Endodermal cell (in vitro differentiated cells): ENCODE data around the gene PROSER3. TPM values are rescaled to one million over a fixed set of nuclear protein-coding genes. Genes with fewer than 3 reads are reported as not detected.

Experiments used
- DNase-seq: peaks from one replicate; pipeline ENCODE4 v3.0.0-alpha.2; 2017
- H3K27ac ChIP-seq: 2 replicates; pipeline ENCODE4 v1.5.1; 2013; ENCODE audit warnings: mild to moderate bottlenecking, low read depth, low read length, moderate library complexity
- H3K27me3 ChIP-seq: 2 replicates; pipeline ENCODE4 v1.6.1; 2013; ENCODE audit warnings: mild to moderate bottlenecking, low read length, moderate library complexity; ENCODE audit not compliant: insufficient read depth, control insufficient read depth, poor library complexity, severe bottlenecking
- H3K36me3 ChIP-seq: 2 replicates; pipeline ENCODE4 v1.7.0; 2013; ENCODE audit warnings: mild to moderate bottlenecking, low read length, moderate library complexity; ENCODE audit not compliant: control insufficient read depth, insufficient read depth
- H3K4me1 ChIP-seq: one replicate; pipeline ENCODE4 v1.7.0; 2013; ENCODE audit warnings: low read length; ENCODE audit not compliant: control insufficient read depth, insufficient read depth
- H3K4me3 ChIP-seq: 2 replicates; pipeline ENCODE4 v1.5.1; 2013; ENCODE audit warnings: mild to moderate bottlenecking, low read length, moderate library complexity
- H3K9ac ChIP-seq: 2 replicates; pipeline ENCODE4 v1.6.1; 2013; ENCODE audit warnings: mild to moderate bottlenecking, low read length, moderate library complexity; ENCODE audit not compliant: poor library complexity, severe bottlenecking; ENCODE audit errors: extremely low read depth
- H3K9me3 ChIP-seq: 2 replicates; pipeline ENCODE4 v1.6.1; 2013; ENCODE audit warnings: mild to moderate bottlenecking, low read length, moderate library complexity; ENCODE audit not compliant: control insufficient read depth
- H3K27ac Mint-ChIP-seq: 2 replicates; pipeline ENCODE4 v1.8.0; 2020; ENCODE audit warnings: mixed read lengths
- H3K27me3 Mint-ChIP-seq: 2 replicates; pipeline ENCODE4 v1.8.0; 2021; ENCODE audit warnings: mild to moderate bottlenecking, mixed read lengths; ENCODE audit not compliant: insufficient read depth
- H3K36me3 Mint-ChIP-seq: 2 replicates; pipeline ENCODE4 v1.8.0; 2020; ENCODE audit warnings: low read depth, mixed read lengths
- H3K4me1 Mint-ChIP-seq: 2 replicates; pipeline ENCODE4 v1.8.0; 2020; ENCODE audit warnings: mixed read lengths
- H3K4me3 Mint-ChIP-seq: 2 replicates; pipeline ENCODE4 v1.8.0; 2020; ENCODE audit warnings: mild to moderate bottlenecking, moderate library complexity, mixed read lengths
- H3K9me3 Mint-ChIP-seq: 2 replicates; pipeline ENCODE4 v1.8.0; 2020; ENCODE audit warnings: mild to moderate bottlenecking, mixed read lengths
- WGBS, 2 experiments: methylation state at CpG; one replicate each; pipeline versions ENCODE4 v1.1.5 to v1.1.7; 2013; ENCODE audit warnings: missing lambda C conversion rate in 2 of 2, mixed read lengths in 1 of 2; ENCODE audit not compliant: insufficient coverage in 1 of 2, insufficient read length in 1 of 2; 5-methylcytosine and 5-hydroxymethylcytosine counted together
- total RNA-seq, 2 donors: library from RNA; stranded (reverse); fragmentation: NEBNext Ultra II Directional in 1 of 2; extraction: Animal tissue kit (Norgen Biotek cat#: 25700) in 1 of 2; gene quantifications; 2 replicates in 1 of 2; 3 replicates in 1 of 2; pipeline ENCODE4 v1.2.1, GENCODE V29; 2021
- TF ChIP-seq, protein P1 (sequence below): fragments of 200-600 bp; sonication (generic); conservative IDR thresholded peaks from 2 replicates; pipeline ENCODE4 v1.5.0; 2021; ENCODE audit warnings: antibody characterized with exemption, mild to moderate bottlenecking

Gene PROSER3
- total RNA-seq, 2 donors from 2014 or later: 37.8 to 45.4 TPM

- TF ChIP-seq, protein P1, sequence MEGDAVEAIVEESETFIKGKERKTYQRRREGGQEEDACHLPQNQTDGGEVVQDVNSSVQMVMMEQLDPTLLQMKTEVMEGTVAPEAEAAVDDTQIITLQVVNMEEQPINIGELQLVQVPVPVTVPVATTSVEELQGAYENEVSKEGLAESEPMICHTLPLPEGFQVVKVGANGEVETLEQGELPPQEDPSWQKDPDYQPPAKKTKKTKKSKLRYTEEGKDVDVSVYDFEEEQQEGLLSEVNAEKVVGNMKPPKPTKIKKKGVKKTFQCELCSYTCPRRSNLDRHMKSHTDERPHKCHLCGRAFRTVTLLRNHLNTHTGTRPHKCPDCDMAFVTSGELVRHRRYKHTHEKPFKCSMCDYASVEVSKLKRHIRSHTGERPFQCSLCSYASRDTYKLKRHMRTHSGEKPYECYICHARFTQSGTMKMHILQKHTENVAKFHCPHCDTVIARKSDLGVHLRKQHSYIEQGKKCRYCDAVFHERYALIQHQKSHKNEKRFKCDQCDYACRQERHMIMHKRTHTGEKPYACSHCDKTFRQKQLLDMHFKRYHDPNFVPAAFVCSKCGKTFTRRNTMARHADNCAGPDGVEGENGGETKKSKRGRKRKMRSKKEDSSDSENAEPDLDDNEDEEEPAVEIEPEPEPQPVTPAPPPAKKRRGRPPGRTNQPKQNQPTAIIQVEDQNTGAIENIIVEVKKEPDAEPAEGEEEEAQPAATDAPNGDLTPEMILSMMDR: no peak
- peaks cover 18% of the 10 kb centered on the region for H3K4me1 Mint-ChIP-seq
- H3K9me3 ChIP-seq: no peaks in the 10 kb centered on the region
- no peak overlapping the region for H3K4me3 Mint-ChIP-seq
- H3K27ac Mint-ChIP-seq: no peak overlapping the region
- peaks cover 21% of the 10 kb centered on the region for H3K27me3 Mint-ChIP-seq
- no peak overlapping the region for H3K9ac ChIP-seq
- H3K27me3 ChIP-seq: peaks cover 4% of the 10 kb centered on the region
- DNase-seq: peak; percentile 77
- no peak overlapping the region for H3K27ac ChIP-seq
- H3K36me3 Mint-ChIP-seq: no peaks in the 10 kb centered on the region
- H3K36me3 ChIP-seq: no peaks in the 10 kb centered on the region
- WGBS, 2 experiments: 57 to 60% methylated on average over 2 to 9 of the region's 9 CpGs
- H3K9me3 Mint-ChIP-seq: no peaks in the 10 kb centered on the region
- H3K4me3 ChIP-seq: no peak overlapping the region
- no peaks in the 10 kb centered on the region for H3K4me1 ChIP-seq
These were observed 23.7 kb downstream of the PROSER3 start for GRCh38 chr19:35781650-35782049.

DNA sequence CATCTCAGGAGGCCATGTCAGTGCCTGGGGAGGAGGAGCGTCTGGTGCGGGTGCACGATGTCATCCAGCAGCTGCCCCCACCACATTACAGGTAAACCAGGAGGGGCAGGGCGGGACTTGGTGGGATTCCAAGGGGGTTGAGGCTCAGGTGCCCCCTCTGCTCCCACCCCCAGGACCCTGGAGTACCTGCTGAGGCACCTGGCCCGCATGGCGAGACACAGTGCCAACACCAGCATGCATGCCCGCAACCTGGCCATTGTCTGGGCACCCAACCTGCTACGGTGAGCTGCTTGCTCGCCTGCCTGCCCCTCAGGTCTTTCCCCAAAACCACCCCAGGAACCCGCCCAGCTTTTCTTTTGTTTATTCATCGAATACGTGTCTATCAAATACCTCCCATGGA is 24.6 kb downstream of the PROSER3 start:
- no peak overlapping the region for H3K4me3 Mint-ChIP-seq

GRCh38 chr19:35783469-35784434 is 25.8 kb downstream of the PROSER3 start:
- DNase-seq: peak; percentile 76
- H3K9me3 Mint-ChIP-seq: no peaks in the 10 kb centered on the region
- no peak overlapping the region for H3K9ac ChIP-seq
- peak overlapping the region; percentile 49 for H3K4me3 Mint-ChIP-seq
- no peak overlapping the region for H3K4me3 ChIP-seq
- no peaks in the 10 kb centered on the region for H3K27me3 ChIP-seq
- H3K36me3 Mint-ChIP-seq: no peaks in the 10 kb centered on the region
- no peak overlapping the region for H3K27ac ChIP-seq
- H3K4me1 Mint-ChIP-seq: peaks cover 7% of the 10 kb centered on the region
- H3K27ac Mint-ChIP-seq: no peak overlapping the region
- H3K4me1 ChIP-seq: no peaks in the 10 kb centered on the region
- no peaks in the 10 kb centered on the region for H3K9me3 ChIP-seq
- TF ChIP-seq, protein P1: peak; percentile 64
- 60 to 85% methylated on average over 8 to 28 of the region's 28 CpGs for WGBS, 2 experiments
- H3K27me3 Mint-ChIP-seq: peaks cover 3% of the 10 kb centered on the region
- no peaks in the 10 kb centered on the region for H3K36me3 ChIP-seq

More for the DNA sequence above, 24.6 kb downstream of the PROSER3 start:
- peaks cover 9% of the 10 kb centered on the region for H3K4me1 Mint-ChIP-seq
- H3K36me3 Mint-ChIP-seq: no peaks in the 10 kb centered on the region
- no peak overlapping the region for H3K9ac ChIP-seq
- H3K27ac ChIP-seq: no peak overlapping the region
- H3K9me3 ChIP-seq: no peaks in the 10 kb centered on the region
- no peak overlapping the region for H3K4me3 ChIP-seq
- no peaks in the 10 kb centered on the region for H3K9me3 Mint-ChIP-seq
- WGBS, 2 experiments: 90 to 95% methylated on average over 7 to 12 of the region's 12 CpGs
- peaks cover 11% of the 10 kb centered on the region for H3K27me3 Mint-ChIP-seq
- no peaks in the 10 kb centered on the region for H3K27me3 ChIP-seq
- TF ChIP-seq, protein P1: no peak
- H3K36me3 ChIP-seq: no peaks in the 10 kb centered on the region
- no peak for DNase-seq
- H3K4me1 ChIP-seq: no peaks in the 10 kb centered on the region
- H3K27ac Mint-ChIP-seq: no peak overlapping the region
